ENCODE data around the gene IL1A. TPM values are rescaled to one million over a fixed set of nuclear protein-coding genes. Genes with fewer than 3 reads are reported as not detected.

IL1A gene
- total RNA-seq = 0.13 and 0.19 TPM in 2 replicates

GRCh38 chr2:112784199-112785189 is at the start of gene IL1A:
TSS of gene IL1A (minus strand) at chr2:112784493. CDS start at chr2:112783770, 723 bp downstream.

GRCh38 chr2:112764071-112765044 is 19.9 kb downstream of the IL1A start, which contains the start of gene CKAP2L:
TSS of gene CKAP2L (minus strand) at chr2:112764609. CDS start at chr2:112764598, 11 bp downstream.

Other genes starting within 250 kb of the IL1A start
- 10.4 and 13.5 TPM in 2 replicates for gene POLR1B, start 242.0 kb downstream of the IL1A start, total RNA-seq
- 6.7 and 11.4 TPM in 2 replicates for gene CHCHD5, start 199.9 kb downstream of the IL1A start, total RNA-seq
- 94.6 and 144 TPM in 2 replicates for gene SLC20A1, start 138.6 kb downstream of the IL1A start, total RNA-seq
- gene NT5DC4, start 63.5 kb downstream of the IL1A start, total RNA-seq = not detected in 2 replicates
- gene CKAP2L, start 19.9 kb downstream of the IL1A start, total RNA-seq = 5.4 and 9.1 TPM in 2 replicates
- 0.50 and 0.53 TPM in 2 replicates for gene IL1B, start 52.3 kb upstream of the IL1A start, total RNA-seq
- gene IL37, start 126.7 kb upstream of the IL1A start, total RNA-seq = not detected in 2 replicates
- gene IL36G, start 193.5 kb upstream of the IL1A start, total RNA-seq = not detected in 2 replicates
- gene IL36A, start 221.0 kb upstream of the IL1A start, total RNA-seq = not detected in 2 replicates